ENCODE data around the gene ABCA13.

The ABCA13 gene

GRCh38 chr7:48667407-48667806, 496.1 kb downstream of the ABCA13 start:
- DNase-seq, result no peak

DNA sequence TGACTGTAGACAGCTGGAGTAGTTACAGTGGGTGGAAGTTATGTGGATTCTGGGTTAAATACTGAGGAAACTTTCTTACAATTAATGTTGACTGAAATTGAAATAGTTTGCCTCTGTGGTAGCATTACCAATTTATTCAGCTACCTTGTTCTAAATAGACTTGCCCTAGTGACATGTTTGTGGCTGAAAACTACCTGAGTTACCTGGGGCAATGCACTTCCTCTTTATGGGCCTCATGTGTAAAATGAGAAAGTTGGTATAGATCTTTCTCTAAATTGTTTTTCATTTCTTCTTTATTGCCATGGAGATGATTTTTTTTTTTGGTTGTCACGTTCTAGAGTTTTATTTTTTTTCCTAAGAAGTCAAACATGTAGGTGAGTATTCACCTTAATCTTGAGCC, 500.4 kb downstream of the ABCA13 start:
- DNase-seq, result no peak

GRCh38 chr7:48681006-48681405, 509.7 kb downstream of the ABCA13 start:
- no peak for DNase-seq

DNA sequence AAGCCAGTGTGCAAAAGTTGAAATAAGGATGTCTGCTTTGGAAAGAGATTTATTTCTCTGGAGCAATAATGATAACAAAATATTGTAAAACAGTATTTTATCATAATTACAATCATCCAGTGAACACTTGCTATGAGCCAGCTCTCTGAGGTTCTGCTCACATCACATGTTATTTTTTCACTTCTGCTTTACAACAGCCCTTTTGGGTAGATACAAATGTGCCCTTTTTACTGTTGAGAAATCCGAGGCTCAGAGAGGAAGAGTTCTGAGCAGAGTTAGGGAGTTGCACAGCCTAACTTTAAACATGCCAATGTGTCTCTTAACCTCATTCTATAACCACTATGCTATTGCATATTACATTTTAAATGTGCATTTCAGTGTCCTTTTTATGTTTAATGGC, 520.5 kb downstream of the ABCA13 start:
- DNase-seq, result no peak

Measured in effector CD4-positive, alpha-beta T cell (primary cell).